Lung microvascular endothelial cell (primary cell): Measurements from ENCODE around the gene LENG8. TPM values are rescaled to one million over a fixed set of nuclear protein-coding genes. Genes with fewer than 3 reads are reported as not detected.
A peak's percentile ranks its signal among the peaks of the same experiment; 100 is the strongest.

ENCODE experiments used
- DNase-seq, 2 donors: peaks; one replicate each; pipeline versions ENCODE4 v3.0.0 to v3.0.0-alpha.2; 2010; ENCODE audit warnings: low read depth in 2 of 2
- total RNA-seq: library from RNA; depleted of rRNA; stranded (reverse); fragments of >200 nt; gene quantifications from 2 replicates; pipeline ENCODE4 v1.2.1, GENCODE V29; 2014

Gene LENG8
- total RNA-seq, 1 donor from 2014 or later, result 21.8 TPM

- no peak for DNase-seq
Measured at GRCh38 chr19:54422136-54422535, 26.9 kb upstream of the LENG8 start.

- no peak for DNase-seq
Measured at GRCh38 chr19:54424201-54424600, 24.8 kb upstream of the LENG8 start.

- no peak for DNase-seq
Measured at GRCh38 chr19:54424660-54425381, 24.2 kb upstream of the LENG8 start.

- DNase-seq, result no peak
Measured at GRCh38 chr19:54425382-54425723, 23.6 kb upstream of the LENG8 start.

GRCh38 chr19:54426291-54426931 is 22.6 kb upstream of the LENG8 start:
- no peak for DNase-seq

- no peak for DNase-seq
Measured at GRCh38 chr19:54427586-54427985, 21.4 kb upstream of the LENG8 start.

GRCh38 chr19:54428323-54429175 is 20.4 kb upstream of the LENG8 start:
- no peak for DNase-seq

- no peak for DNase-seq
Measured at GRCh38 chr19:54429176-54429495, 19.9 kb upstream of the LENG8 start.

GRCh38 chr19:54429545-54430227 is 19.3 kb upstream of the LENG8 start:
- no peak for DNase-seq

- peak; percentile 23 to 52 for DNase-seq
Measured at GRCh38 chr19:54430306-54431254, 18.4 kb upstream of the LENG8 start.

- DNase-seq, result peak in 1 of 2 donors; percentile 54
Measured at GRCh38 chr19:54431255-54431838, 17.7 kb upstream of the LENG8 start.

GRCh38 chr19:54432144-54432738 is 16.8 kb upstream of the LENG8 start:
- no peak for DNase-seq

- no peak for DNase-seq
Measured at GRCh38 chr19:54433697-54434096, 15.3 kb upstream of the LENG8 start.

- DNase-seq, result no peak
Measured at GRCh38 chr19:54434112-54434872, 14.7 kb upstream of the LENG8 start.

- DNase-seq, result no peak
Measured at GRCh38 chr19:54434873-54435214, 14.2 kb upstream of the LENG8 start.

- no peak for DNase-seq
Measured at GRCh38 chr19:54435551-54436016, 13.4 kb upstream of the LENG8 start.

- DNase-seq, result no peak
Measured at GRCh38 chr19:54436031-54436523, 12.9 kb upstream of the LENG8 start.

GRCh38 chr19:54436628-54437252 is 12.3 kb upstream of the LENG8 start:
- no peak for DNase-seq
